DND-41 (cell line): Measurements from ENCODE around the gene EXT2.

Experiments
- ATAC-seq: fragments of 200-7000 bp; cut with Tn5 transposase; 3 replicates; pipeline ENCODE4 v1.9.1; 2021; ENCODE audit warnings: low read depth; ENCODE audit not compliant: insufficient read depth
- DNase-seq: peaks from one replicate; pipeline ENCODE4 v3.0.0-alpha.2; 2020
- H2AFZ ChIP-seq: 2 replicates; pipeline ENCODE4 v1.6.0; 2012; ENCODE audit warnings: low read depth, low read length
- H3K27ac ChIP-seq: 2 replicates; pipeline ENCODE4 v1.5.1; 2012; ENCODE audit warnings: low read length, inconsistent platforms
- H3K27me3 ChIP-seq: fragments of 200-600 bp; sonication (generic); 2 replicates; pipeline ENCODE4 v1.6.0; 2012; ENCODE audit warnings: low read length, mild to moderate bottlenecking, inconsistent platforms; ENCODE audit not compliant: insufficient read depth, poor library complexity
- H3K36me3 ChIP-seq: 2 replicates; pipeline ENCODE4 v1.5.1; 2012; ENCODE audit warnings: low read length, inconsistent platforms; ENCODE audit not compliant: insufficient read depth
- H3K4me1 ChIP-seq: 2 replicates; pipeline ENCODE4 v1.5.1; 2012; ENCODE audit warnings: mild to moderate bottlenecking, low read length; ENCODE audit not compliant: insufficient read depth
- H3K4me2 ChIP-seq: 2 replicates; pipeline ENCODE4 v1.6.0; 2012; ENCODE audit warnings: mild to moderate bottlenecking, moderate library complexity, low read length, inconsistent platforms; ENCODE audit not compliant: insufficient read depth
- H3K4me3 ChIP-seq, 2 experiments: fragments of 200-600 bp in 1 of 2; shearing (Covaris generic) in 1 of 2; 2 replicates each; pipeline ENCODE4 v1.5.1; 2012 to 2016; ENCODE audit warnings: inconsistent platforms in 2 of 2, low read length in 2 of 2, mild to moderate bottlenecking in 2 of 2, low read depth in 1 of 2, moderate library complexity in 1 of 2
- H3K79me2 ChIP-seq: 2 replicates; pipeline ENCODE4 v1.6.0; 2012; ENCODE audit warnings: low read length, inconsistent platforms; ENCODE audit not compliant: insufficient read depth
- H3K9ac ChIP-seq: 2 replicates; pipeline ENCODE4 v1.6.0; 2012; ENCODE audit warnings: low read depth, mild to moderate bottlenecking, inconsistent platforms, low read length, moderate library complexity
- H3K9me3 ChIP-seq: 2 replicates; pipeline ENCODE4 v1.5.1; 2012; ENCODE audit warnings: low read length, moderate library complexity, mild to moderate bottlenecking, inconsistent platforms; ENCODE audit not compliant: insufficient read depth, severe bottlenecking
- H4K20me1 ChIP-seq: 2 replicates; pipeline ENCODE4 v1.6.0; 2012; ENCODE audit warnings: low read length; ENCODE audit not compliant: insufficient read depth
- EZH2 ChIP-seq: IDR thresholded peaks from 3 replicates; pipeline ENCODE4 v1.6.1; 2012; ENCODE audit warnings: borderline replicate concordance, low read depth, mild to moderate bottlenecking, moderate library complexity, low read length, inconsistent platforms; ENCODE audit not compliant: severe bottlenecking
- TF ChIP-seq, protein P1 (sequence below): IDR thresholded peaks from 2 replicates; pipeline ENCODE4 v1.5.1; 2012; ENCODE audit warnings: borderline replicate concordance, low read length, moderate library complexity, mild to moderate bottlenecking; ENCODE audit not compliant: poor library complexity, severe bottlenecking; ENCODE audit errors: extremely low read depth

Gene EXT2

GRCh38 chr11:44058275-44058674 is 37.2 kb upstream of the EXT2 start:
- Histone ChIP-seq H3K9me3 (no peaks in the 10 kb centered on the region), H3K4me3 (no peak overlapping the region), H3K9ac (no peak overlapping the region), H3K27me3 (peaks cover 4% of the 10 kb centered on the region), H3K79me2 (no peaks in the 10 kb centered on the region), H4K20me1 (no peaks in the 10 kb centered on the region), H3K4me2 (no peak overlapping the region), H3K36me3 (no peaks in the 10 kb centered on the region), H3K27ac (no peak overlapping the region), H2AFZ (no peak overlapping the region), H3K4me1 (no peaks in the 10 kb centered on the region)
- TF ChIP-seq EZH2, result no peak
- TF ChIP-seq, protein P1, sequence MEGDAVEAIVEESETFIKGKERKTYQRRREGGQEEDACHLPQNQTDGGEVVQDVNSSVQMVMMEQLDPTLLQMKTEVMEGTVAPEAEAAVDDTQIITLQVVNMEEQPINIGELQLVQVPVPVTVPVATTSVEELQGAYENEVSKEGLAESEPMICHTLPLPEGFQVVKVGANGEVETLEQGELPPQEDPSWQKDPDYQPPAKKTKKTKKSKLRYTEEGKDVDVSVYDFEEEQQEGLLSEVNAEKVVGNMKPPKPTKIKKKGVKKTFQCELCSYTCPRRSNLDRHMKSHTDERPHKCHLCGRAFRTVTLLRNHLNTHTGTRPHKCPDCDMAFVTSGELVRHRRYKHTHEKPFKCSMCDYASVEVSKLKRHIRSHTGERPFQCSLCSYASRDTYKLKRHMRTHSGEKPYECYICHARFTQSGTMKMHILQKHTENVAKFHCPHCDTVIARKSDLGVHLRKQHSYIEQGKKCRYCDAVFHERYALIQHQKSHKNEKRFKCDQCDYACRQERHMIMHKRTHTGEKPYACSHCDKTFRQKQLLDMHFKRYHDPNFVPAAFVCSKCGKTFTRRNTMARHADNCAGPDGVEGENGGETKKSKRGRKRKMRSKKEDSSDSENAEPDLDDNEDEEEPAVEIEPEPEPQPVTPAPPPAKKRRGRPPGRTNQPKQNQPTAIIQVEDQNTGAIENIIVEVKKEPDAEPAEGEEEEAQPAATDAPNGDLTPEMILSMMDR, result no peak
- no peak for DNase-seq
- no peak for ATAC-seq

- Histone ChIP-seq H3K36me3 (no peaks in the 10 kb centered on the region), H3K9ac (no peak overlapping the region), H3K9me3 (no peaks in the 10 kb centered on the region), H3K27ac (no peak overlapping the region), H3K4me1 (no peaks in the 10 kb centered on the region), H3K27me3 (peaks cover 4% of the 10 kb centered on the region), H3K4me2 (no peak overlapping the region), H4K20me1 (no peaks in the 10 kb centered on the region), H2AFZ (no peak overlapping the region), H3K4me3 (no peak overlapping the region), H3K79me2 (no peaks in the 10 kb centered on the region)
- DNase-seq (no peak), ATAC-seq (no peak)
- TF ChIP-seq, protein P1, result no peak
- TF ChIP-seq EZH2, result no peak
Measured at GRCh38 chr11:44065161-44065661, 30.3 kb upstream of the EXT2 start.

DNA sequence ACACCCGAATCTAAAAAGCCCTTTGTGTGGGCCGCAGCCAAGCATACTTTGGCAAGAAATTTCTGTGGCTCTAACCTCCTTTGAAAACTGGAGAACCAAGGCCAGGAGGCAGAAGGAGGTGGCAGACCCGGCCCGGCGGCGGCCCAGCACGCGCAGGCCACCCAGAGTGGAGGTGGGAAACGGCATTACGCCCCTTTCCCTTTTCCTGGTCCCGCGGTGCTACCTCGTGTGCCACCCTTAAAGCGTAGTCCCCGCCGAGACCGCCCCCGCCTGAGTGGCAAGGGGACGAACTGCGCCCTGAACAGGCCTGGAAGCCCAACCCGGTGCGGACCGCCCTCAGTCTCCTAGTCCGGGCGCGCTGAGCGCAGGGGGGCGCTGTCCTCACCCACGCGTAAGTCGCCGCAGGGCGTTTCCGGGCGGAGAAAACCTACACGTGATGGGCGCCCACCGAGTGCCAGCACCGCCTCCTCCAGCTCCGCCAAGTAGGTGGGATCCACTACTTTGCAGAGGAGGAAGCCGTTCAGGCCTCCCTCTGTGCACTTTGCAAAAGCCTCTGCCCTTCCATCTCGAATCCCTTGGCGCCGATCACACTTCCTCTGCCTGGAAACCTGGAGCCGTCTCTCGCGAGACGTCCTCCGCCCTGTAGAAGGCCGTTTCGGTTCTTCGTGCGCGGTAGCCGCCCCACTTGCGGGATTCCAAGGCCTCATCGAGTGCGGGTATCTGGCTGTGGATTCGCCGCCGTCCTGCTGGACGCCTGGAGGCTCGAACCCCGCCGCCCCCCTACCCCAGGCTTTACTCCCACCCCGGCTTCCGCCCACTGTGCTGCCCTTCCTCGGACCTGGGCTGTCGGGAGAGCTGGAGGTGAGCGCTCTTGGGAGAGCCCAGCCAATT is 29.4 kb upstream of the EXT2 start, which contains the start of gene ACCS:
ACCS (plus strand) TSS at position 430 of the 891 bp plus-strand sequence. CDS start 1,358 bp downstream, outside the sequence.
- Histone ChIP-seq H3K27me3 (peaks cover 4% of the 10 kb centered on the region), H3K4me2 (no peak within 1 kb of the TSS), H3K4me1 (no peaks in the 10 kb centered on the region), H3K4me3 (no peak within 1 kb of the TSS), H4K20me1 (no peaks in the 10 kb centered on the region), H3K27ac (no peak within 1 kb of the TSS), H2AFZ (no peak within 1 kb of the TSS), H3K79me2 (no peaks in the 10 kb centered on the region), H3K36me3 (no peaks in the 10 kb centered on the region), H3K9ac (no peak within 1 kb of the TSS), H3K9me3 (no peaks in the 10 kb centered on the region)
- DNase-seq (no peak), ATAC-seq (no peak)
- TF ChIP-seq EZH2, result no peak
- TF ChIP-seq, protein P1, result no peak
